Neural cell (in vitro differentiated cells): ENCODE data around the gene WBP1. TPM values are rescaled to one million over a fixed set of nuclear protein-coding genes. Genes with fewer than 3 reads are reported as not detected.

ENCODE experiments used
- H2AFZ ChIP-seq: fragments of 200-600, 300-800 bp; sonication (generic), shearing (Covaris generic); 2 replicates; pipeline ENCODE4 v1.6.0; 2014; ENCODE audit warnings: low read depth, mild to moderate bottlenecking, antibody characterized with exemption, low read length, moderate library complexity
- H3F3A ChIP-seq: fragments of 200-600 bp; shearing (Covaris generic); 2 replicates; pipeline ENCODE4 v1.6.1; 2016; ENCODE audit warnings: mild to moderate bottlenecking, moderate library complexity, mixed read lengths, antibody characterized with exemption, low read length; ENCODE audit not compliant: insufficient read depth, poor library complexity, severe bottlenecking
- H3K27ac ChIP-seq: fragments of 200-600, 300-800 bp; sonication (generic), shearing (Covaris generic); 2 replicates; pipeline ENCODE4 v1.5.1; 2014; ENCODE audit warnings: mild to moderate bottlenecking, low read length, moderate library complexity
- H3K27me3 ChIP-seq: fragments of 300-800, 200-600 bp; sonication (generic), shearing (Covaris generic); 2 replicates; pipeline ENCODE4 v1.6.0; 2014; ENCODE audit warnings: mild to moderate bottlenecking, low read depth, low read length, moderate library complexity; ENCODE audit not compliant: insufficient read depth
- H3K36me3 ChIP-seq: fragments of 300-800, 200-600 bp; sonication (generic), shearing (Covaris generic); 2 replicates; pipeline ENCODE4 v1.5.1; 2014; ENCODE audit warnings: mild to moderate bottlenecking, antibody characterized with exemption, low read length, moderate library complexity; ENCODE audit not compliant: insufficient read depth
- H3K4me2 ChIP-seq: fragments of 300-800, 200-600 bp; sonication (generic), shearing (Covaris generic); 2 replicates; pipeline ENCODE4 v1.6.0; 2014; ENCODE audit warnings: mild to moderate bottlenecking, low read length
- H3K4me3 ChIP-seq: fragments of 300-800, 200-600 bp; sonication (generic), shearing (Covaris generic); 2 replicates; pipeline ENCODE4 v1.5.1; 2014; ENCODE audit warnings: mild to moderate bottlenecking, low read length, moderate library complexity
- H3K79me2 ChIP-seq: fragments of 200-600 bp; shearing (Covaris generic); replicated peaks from 2 replicates; pipeline ENCODE4 v1.6.0; 2014; ENCODE audit warnings: mild to moderate bottlenecking, low read length, moderate library complexity; ENCODE audit not compliant: insufficient read depth
- H3K9ac ChIP-seq: fragments of 300-800, 200-600 bp; sonication (generic), shearing (Covaris generic); 2 replicates; pipeline ENCODE4 v1.6.1; 2016; ENCODE audit warnings: mild to moderate bottlenecking, low read length, mixed read lengths
- H3K9me2 ChIP-seq: fragments of 200-600 bp; shearing (Covaris generic); 2 replicates; pipeline ENCODE4 v1.6.1; 2016; ENCODE audit warnings: mild to moderate bottlenecking, low read length, mixed read lengths; ENCODE audit not compliant: insufficient read depth
- H3K9me3 ChIP-seq: fragments of 200-600, 300-800 bp; sonication (generic), shearing (Covaris generic); 2 replicates; pipeline ENCODE4 v1.6.1; 2016; ENCODE audit warnings: mild to moderate bottlenecking, mixed run types, low read length, moderate library complexity, mixed read lengths
- H4K20me1 ChIP-seq: fragments of 200-600 bp; shearing (Covaris generic); 2 replicates; pipeline ENCODE4 v1.6.1; 2016; ENCODE audit warnings: mild to moderate bottlenecking, mixed run types; ENCODE audit not compliant: insufficient read depth
- EP300 ChIP-seq: fragments of 450-650 bp; conservative IDR thresholded peaks from 2 replicates; pipeline ENCODE4 v1.6.1; 2014; ENCODE audit warnings: antibody characterized with exemption, mild to moderate bottlenecking, moderate library complexity; ENCODE audit not compliant: poor library complexity, severe bottlenecking
- EZH2 ChIP-seq: fragments of 200-600, 300-800 bp; shearing (Covaris generic), sonication (generic); IDR thresholded peaks from 2 replicates; pipeline ENCODE4 v1.6.1; 2014; ENCODE audit warnings: antibody characterized with exemption, low read length, borderline replicate concordance, mild to moderate bottlenecking; ENCODE audit not compliant: insufficient read depth, poor library complexity, severe bottlenecking
- MXI1 ChIP-seq: fragments of 450-650 bp; conservative IDR thresholded peaks from 2 replicates; pipeline ENCODE4 v1.6.1; 2014; ENCODE audit warnings: antibody characterized with exemption, mild to moderate bottlenecking; ENCODE audit not compliant: poor library complexity, severe bottlenecking
- POLR2AphosphoS5 ChIP-seq: IDR thresholded peaks from 2 replicates; pipeline ENCODE4 v1.6.1; 2012
- RAD21 ChIP-seq: fragments of 450-650 bp; conservative IDR thresholded peaks from 2 replicates; pipeline ENCODE4 v1.6.1; 2014; ENCODE audit warnings: antibody characterized with exemption, mild to moderate bottlenecking, moderate library complexity
- SMC3 ChIP-seq: fragments of 450-650 bp; conservative IDR thresholded peaks from 2 replicates; pipeline ENCODE4 v1.6.1; 2014; ENCODE audit warnings: antibody characterized with exemption, mild to moderate bottlenecking, moderate library complexity; ENCODE audit not compliant: poor library complexity
- TAF1 ChIP-seq: IDR thresholded peaks from 2 replicates; pipeline ENCODE4 v1.6.1; 2012; ENCODE audit warnings: low read depth
- polyA plus RNA-seq: library from polyadenylated mRNA; depleted of rRNA; stranded (reverse); fragments of >200 nt; gene quantifications from 2 replicates; pipeline ENCODE4 v1.2.3, GENCODE V29; 2014
- TF ChIP-seq, protein P1 (sequence below): fragments of 450-650 bp; IDR thresholded peaks from 2 replicates; pipeline ENCODE4 v1.5.1; 2014; ENCODE audit warnings: antibody characterized with exemption, mild to moderate bottlenecking, moderate library complexity; ENCODE audit not compliant: poor library complexity, severe bottlenecking
- TF ChIP-seq, protein P2 (sequence below): IDR thresholded peaks from 2 replicates; pipeline ENCODE4 v1.6.1; 2012; ENCODE audit warnings: borderline replicate concordance

The WBP1 gene
- polyA plus RNA-seq, 1 donor from 2014 or later: 220 TPM

DNA sequence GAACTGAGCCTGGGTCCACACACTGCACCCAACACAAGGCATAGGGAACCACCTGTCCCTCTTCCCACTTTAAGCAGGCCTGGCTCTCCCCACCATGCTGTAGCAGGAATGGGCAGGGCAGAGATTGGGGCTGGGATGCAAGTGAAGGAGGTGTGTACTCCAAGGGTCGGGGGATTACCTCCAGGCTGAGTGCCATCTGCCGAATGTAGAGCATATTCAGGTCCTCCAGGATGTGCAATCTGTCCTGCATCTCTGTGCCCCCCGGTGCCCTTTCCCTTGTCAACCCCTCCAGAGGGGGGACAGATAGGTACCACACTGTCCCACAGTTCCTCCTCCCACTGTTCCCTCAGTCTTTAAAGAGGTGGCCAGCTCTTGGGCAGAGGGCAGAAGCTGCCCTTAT lies 18.9 kb upstream of the WBP1 start:
- peak overlapping the region; percentile 45 for H3K9ac ChIP-seq
- no peaks in the 10 kb centered on the region for H3K36me3 ChIP-seq
- peak overlapping the region; percentile 57 for H3K4me3 ChIP-seq
- no peaks in the 10 kb centered on the region for H4K20me1 ChIP-seq
- H3K4me2 ChIP-seq: no peak overlapping the region
- TF ChIP-seq RAD21 (no peak), MXI1 (no peak), POLR2AphosphoS5 (no peak), EP300 (no peak), SMC3 (no peak)
- TF ChIP-seq, protein P1, sequence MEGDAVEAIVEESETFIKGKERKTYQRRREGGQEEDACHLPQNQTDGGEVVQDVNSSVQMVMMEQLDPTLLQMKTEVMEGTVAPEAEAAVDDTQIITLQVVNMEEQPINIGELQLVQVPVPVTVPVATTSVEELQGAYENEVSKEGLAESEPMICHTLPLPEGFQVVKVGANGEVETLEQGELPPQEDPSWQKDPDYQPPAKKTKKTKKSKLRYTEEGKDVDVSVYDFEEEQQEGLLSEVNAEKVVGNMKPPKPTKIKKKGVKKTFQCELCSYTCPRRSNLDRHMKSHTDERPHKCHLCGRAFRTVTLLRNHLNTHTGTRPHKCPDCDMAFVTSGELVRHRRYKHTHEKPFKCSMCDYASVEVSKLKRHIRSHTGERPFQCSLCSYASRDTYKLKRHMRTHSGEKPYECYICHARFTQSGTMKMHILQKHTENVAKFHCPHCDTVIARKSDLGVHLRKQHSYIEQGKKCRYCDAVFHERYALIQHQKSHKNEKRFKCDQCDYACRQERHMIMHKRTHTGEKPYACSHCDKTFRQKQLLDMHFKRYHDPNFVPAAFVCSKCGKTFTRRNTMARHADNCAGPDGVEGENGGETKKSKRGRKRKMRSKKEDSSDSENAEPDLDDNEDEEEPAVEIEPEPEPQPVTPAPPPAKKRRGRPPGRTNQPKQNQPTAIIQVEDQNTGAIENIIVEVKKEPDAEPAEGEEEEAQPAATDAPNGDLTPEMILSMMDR: no peak
- TF ChIP-seq, protein P2, sequence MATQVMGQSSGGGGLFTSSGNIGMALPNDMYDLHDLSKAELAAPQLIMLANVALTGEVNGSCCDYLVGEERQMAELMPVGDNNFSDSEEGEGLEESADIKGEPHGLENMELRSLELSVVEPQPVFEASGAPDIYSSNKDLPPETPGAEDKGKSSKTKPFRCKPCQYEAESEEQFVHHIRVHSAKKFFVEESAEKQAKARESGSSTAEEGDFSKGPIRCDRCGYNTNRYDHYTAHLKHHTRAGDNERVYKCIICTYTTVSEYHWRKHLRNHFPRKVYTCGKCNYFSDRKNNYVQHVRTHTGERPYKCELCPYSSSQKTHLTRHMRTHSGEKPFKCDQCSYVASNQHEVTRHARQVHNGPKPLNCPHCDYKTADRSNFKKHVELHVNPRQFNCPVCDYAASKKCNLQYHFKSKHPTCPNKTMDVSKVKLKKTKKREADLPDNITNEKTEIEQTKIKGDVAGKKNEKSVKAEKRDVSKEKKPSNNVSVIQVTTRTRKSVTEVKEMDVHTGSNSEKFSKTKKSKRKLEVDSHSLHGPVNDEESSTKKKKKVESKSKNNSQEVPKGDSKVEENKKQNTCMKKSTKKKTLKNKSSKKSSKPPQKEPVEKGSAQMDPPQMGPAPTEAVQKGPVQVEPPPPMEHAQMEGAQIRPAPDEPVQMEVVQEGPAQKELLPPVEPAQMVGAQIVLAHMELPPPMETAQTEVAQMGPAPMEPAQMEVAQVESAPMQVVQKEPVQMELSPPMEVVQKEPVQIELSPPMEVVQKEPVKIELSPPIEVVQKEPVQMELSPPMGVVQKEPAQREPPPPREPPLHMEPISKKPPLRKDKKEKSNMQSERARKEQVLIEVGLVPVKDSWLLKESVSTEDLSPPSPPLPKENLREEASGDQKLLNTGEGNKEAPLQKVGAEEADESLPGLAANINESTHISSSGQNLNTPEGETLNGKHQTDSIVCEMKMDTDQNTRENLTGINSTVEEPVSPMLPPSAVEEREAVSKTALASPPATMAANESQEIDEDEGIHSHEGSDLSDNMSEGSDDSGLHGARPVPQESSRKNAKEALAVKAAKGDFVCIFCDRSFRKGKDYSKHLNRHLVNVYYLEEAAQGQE: no peak
- no peaks in the 10 kb centered on the region for H3K9me3 ChIP-seq
- no peaks in the 10 kb centered on the region for H3F3A ChIP-seq
- no peaks in the 10 kb centered on the region for H3K9me2 ChIP-seq
- peaks cover 29% of the 10 kb centered on the region for H3K27me3 ChIP-seq
- no peak overlapping the region for H2AFZ ChIP-seq
- H3K27ac ChIP-seq: no peak overlapping the region
- no peaks in the 10 kb centered on the region for H3K79me2 ChIP-seq

DNA sequence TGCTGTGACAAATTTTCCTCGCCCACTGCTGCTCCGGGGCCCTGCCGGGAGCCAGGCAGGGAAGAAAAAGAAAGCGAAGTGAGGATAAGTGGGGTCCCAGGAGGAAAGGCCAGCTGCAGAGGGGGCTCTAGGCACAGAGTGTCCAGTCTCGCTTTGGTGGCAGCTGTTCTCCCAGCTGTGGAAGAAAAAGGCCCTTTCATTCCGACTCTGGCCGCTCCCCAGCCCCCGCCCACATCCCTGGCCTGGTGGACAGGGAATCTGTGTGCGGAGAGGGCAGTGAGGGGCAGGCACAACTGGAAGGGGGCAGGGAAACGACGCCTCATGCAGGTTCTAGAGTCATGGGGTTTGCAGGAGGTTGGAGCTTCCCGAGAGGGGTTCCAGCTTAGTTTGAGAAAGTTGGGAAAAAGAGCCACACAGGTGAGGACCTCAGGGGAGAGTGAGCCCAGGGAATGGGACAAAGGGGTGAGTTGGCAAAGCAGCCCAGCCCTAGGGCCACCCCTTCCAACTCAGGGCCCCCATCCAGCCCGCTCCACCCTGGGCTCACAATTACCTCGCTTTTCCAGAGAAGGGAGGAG lies 18.3 kb upstream of the WBP1 start:
- Histone ChIP-seq H2AFZ (no peak overlapping the region), H3K4me2 (no peak overlapping the region), H3K27me3 (peaks cover 29% of the 10 kb centered on the region), H3K36me3 (no peaks in the 10 kb centered on the region), H3K27ac (no peak overlapping the region), H4K20me1 (no peaks in the 10 kb centered on the region), H3K9me2 (no peaks in the 10 kb centered on the region), H3K9me3 (no peaks in the 10 kb centered on the region), H3K9ac (peak overlapping the region; percentile 45), H3F3A (no peaks in the 10 kb centered on the region), H3K79me2 (no peaks in the 10 kb centered on the region), H3K4me3 (peak overlapping the region; percentile 57)
- TF ChIP-seq MXI1 (no peak), EZH2 (no peak), SMC3 (no peak), POLR2AphosphoS5 (no peak), EP300 (no peak), TAF1 (no peak), RAD21 (no peak)
- TF ChIP-seq, protein P1: no peak
- TF ChIP-seq, protein P2: no peak
